HEK293T (cell line): ENCODE measurements around the gene SEMA4C.

Experiments
- CTCF ChIA-PET: fragments of 350-600 bp; formaldehyde crosslinking; extraction: SDS; loops from one replicate; lab custom pipeline; 2021; ENCODE audit warnings: antibody characterized with exemption, inconsistent platforms; lab: Yijun Ruan, JAX
- POLR2A ChIA-PET: fragments of 350-600 bp; formaldehyde crosslinking; extraction: SDS; loops from one replicate; lab custom pipeline; 2020; ENCODE audit warnings: antibody characterized with exemption, inconsistent platforms; lab: Yijun Ruan, JAX
- DNase-seq: peaks from one replicate; pipeline ENCODE4 v3.0.0; 2012; ENCODE audit warnings: mixed read lengths; ENCODE audit errors: extremely low spot score
- ARNT ChIP-seq: fragments of 450-650 bp; IDR thresholded peaks from 2 replicates; pipeline ENCODE4 v1.6.1; 2017; ENCODE audit warnings: mild to moderate bottlenecking
- BHLHE40 ChIP-seq: fragments of 450-650 bp; IDR thresholded peaks from 2 replicates; pipeline ENCODE4 v1.6.1; 2016; ENCODE audit warnings: mild to moderate bottlenecking, moderate library complexity, borderline replicate concordance
- CTBP1 ChIP-seq: fragments of 450-650 bp; IDR thresholded peaks from 2 replicates; pipeline ENCODE4 v1.6.1; 2016; ENCODE audit warnings: borderline replicate concordance
- ELF4 ChIP-seq: fragments of 450-650 bp; IDR thresholded peaks from 2 replicates; pipeline ENCODE4 v1.6.1; 2017; ENCODE audit warnings: antibody characterized with exemption
- FOXA1 ChIP-seq: fragments of 450-650 bp; IDR thresholded peaks from 2 replicates; pipeline ENCODE4 v1.6.1; 2016; ENCODE audit warnings: mild to moderate bottlenecking
- FOXK2 ChIP-seq: fragments of 450-650 bp; IDR thresholded peaks from 2 replicates; pipeline ENCODE4 v1.6.1; 2016; ENCODE audit warnings: mild to moderate bottlenecking
- FOXM1 ChIP-seq: fragments of 450-650 bp; IDR thresholded peaks from 2 replicates; pipeline ENCODE4 v1.6.1; 2017; ENCODE audit warnings: mild to moderate bottlenecking, borderline replicate concordance
- HDGF ChIP-seq: fragments of 450-650 bp; IDR thresholded peaks from 2 replicates; pipeline ENCODE4 v1.6.1; 2017; ENCODE audit warnings: antibody characterized with exemption, borderline replicate concordance
- L3MBTL2 ChIP-seq: fragments of 450-650 bp; conservative IDR thresholded peaks from 2 replicates; pipeline ENCODE4 v1.6.1; 2016; ENCODE audit warnings: mild to moderate bottlenecking
- LEF1 ChIP-seq: fragments of 450-650 bp; IDR thresholded peaks from 2 replicates; pipeline ENCODE4 v1.6.1; 2017; ENCODE audit warnings: mild to moderate bottlenecking, borderline replicate concordance
- NFRKB ChIP-seq: fragments of 450-650 bp; IDR thresholded peaks from 2 replicates; pipeline ENCODE4 v1.6.1; 2016; ENCODE audit warnings: mild to moderate bottlenecking, moderate library complexity
- SP1 ChIP-seq: fragments of 450-650 bp; IDR thresholded peaks from 2 replicates; pipeline ENCODE4 v1.6.1; 2017
- SUZ12 ChIP-seq: fragments of 450-650 bp; IDR thresholded peaks from 2 replicates; pipeline ENCODE4 v1.6.1; 2016; ENCODE audit warnings: mild to moderate bottlenecking
- TARDBP ChIP-seq: fragments of 450-650 bp; IDR thresholded peaks from 2 replicates; pipeline ENCODE4 v1.6.1; 2016
- ZNF384 ChIP-seq: fragments of 450-650 bp; IDR thresholded peaks from 2 replicates; pipeline ENCODE4 v1.6.1; 2016
- TF ChIP-seq, protein P1 (sequence below): fragments of 450-650 bp; IDR thresholded peaks from 2 replicates; pipeline ENCODE4 v1.6.1; 2016

SEMA4C gene

GRCh38 chr2:96914332-96914731 is 44.5 kb upstream of the SEMA4C start:
- TF ChIP-seq, protein P1, sequence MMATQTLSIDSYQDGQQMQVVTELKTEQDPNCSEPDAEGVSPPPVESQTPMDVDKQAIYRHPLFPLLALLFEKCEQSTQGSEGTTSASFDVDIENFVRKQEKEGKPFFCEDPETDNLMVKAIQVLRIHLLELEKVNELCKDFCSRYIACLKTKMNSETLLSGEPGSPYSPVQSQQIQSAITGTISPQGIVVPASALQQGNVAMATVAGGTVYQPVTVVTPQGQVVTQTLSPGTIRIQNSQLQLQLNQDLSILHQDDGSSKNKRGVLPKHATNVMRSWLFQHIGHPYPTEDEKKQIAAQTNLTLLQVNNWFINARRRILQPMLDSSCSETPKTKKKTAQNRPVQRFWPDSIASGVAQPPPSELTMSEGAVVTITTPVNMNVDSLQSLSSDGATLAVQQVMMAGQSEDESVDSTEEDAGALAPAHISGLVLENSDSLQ = no peak
- TF ChIP-seq ARNT (no peak), CTBP1 (no peak)
- ChIA-PET POLR2A (no interaction called here), CTCF (no interaction called here)
- no peak for DNase-seq

DNA sequence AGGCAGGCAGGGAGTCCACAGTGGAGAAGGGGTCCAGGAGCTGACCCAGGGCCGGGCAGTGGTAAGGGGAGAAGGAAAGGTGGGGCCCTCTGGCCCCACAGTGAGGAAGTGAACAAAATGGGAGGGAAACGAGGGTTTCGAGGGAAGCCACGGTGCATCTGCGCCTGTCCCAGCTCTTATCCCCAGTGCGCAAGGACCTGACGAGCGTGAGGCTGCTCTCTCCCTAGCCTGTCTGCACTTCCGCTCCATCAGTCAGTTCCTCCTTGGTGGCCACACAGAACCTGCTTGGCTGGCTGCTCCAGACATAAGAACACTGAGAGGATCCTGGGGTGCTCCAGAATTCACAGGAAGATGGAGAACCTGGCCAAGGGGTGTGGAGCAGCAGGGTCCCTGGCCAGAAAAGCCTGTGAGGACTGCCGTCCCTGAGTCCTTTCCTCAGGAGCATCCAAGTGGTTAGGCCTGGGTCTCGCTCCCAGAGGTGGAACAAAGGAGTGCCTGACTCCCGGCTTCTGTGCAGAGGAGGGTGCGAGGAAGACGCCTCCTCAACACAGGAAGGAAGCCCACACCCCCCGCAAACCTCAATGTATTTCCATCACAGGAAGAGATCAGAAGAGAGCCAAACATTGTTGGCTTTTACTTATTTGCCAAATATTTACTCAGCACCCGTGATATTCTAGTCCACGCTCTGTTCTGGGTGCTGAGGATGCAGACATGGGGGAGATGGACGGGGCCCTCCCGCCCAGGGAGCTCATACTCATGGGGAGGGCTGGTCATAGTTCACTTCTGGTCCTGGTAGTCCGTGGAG is 43.7 kb upstream of the SEMA4C start:
- POLR2A ChIA-PET = no interaction called here
- CTCF ChIA-PET = interaction anchor here (0.7 kb wide), 1 partner anchor 25 kb away, joined by 3 read pairs; no protein-coding TSS in a partner anchor
- DNase-seq = no peak
- no peak for TF ChIP-seq ARNT
- TF ChIP-seq, protein P1 = no peak
- no peak for TF ChIP-seq HDGF
- no peak for TF ChIP-seq SP1
- TF ChIP-seq FOXK2 = no peak
- no peak for TF ChIP-seq NFRKB
- no peak for TF ChIP-seq BHLHE40
- no peak for TF ChIP-seq LEF1

DNA sequence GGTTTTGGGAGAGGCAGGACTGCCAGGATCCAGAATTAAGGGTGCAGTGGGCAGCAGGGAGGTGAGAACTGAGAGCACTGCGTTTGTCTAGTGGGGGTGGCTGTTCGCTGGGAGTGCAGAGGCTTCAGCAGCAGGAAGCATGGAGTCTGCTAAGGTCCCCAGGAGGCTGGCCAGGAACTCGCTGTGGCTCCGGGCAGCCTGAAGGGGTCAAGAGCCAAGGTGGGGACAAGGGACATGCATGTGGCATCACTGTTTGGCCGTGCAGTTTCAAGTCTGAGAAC is 43.2 kb upstream of the SEMA4C start:
- CTCF ChIA-PET = interaction anchor here (0.7 kb wide), 1 partner anchor 24 kb away, joined by 3 read pairs; no protein-coding TSS in a partner anchor
- POLR2A ChIA-PET = no interaction called here
- TF ChIP-seq, protein P1 = no peak
- no peak for TF ChIP-seq FOXA1
- TF ChIP-seq LEF1 = no peak
- no peak for TF ChIP-seq L3MBTL2
- TF ChIP-seq NFRKB = no peak
- no peak for TF ChIP-seq FOXM1
- no peak for TF ChIP-seq ARNT
- TF ChIP-seq SUZ12 = no peak
- TF ChIP-seq HDGF = no peak
- no peak for TF ChIP-seq TARDBP
- TF ChIP-seq FOXK2 = no peak
- TF ChIP-seq CTBP1 = no peak
- TF ChIP-seq ZNF384 = no peak
- no peak for TF ChIP-seq ELF4
- no peak for DNase-seq

GRCh38 chr2:96912346-96913116 is 42.7 kb upstream of the SEMA4C start:
- ChIA-PET CTCF (no interaction called here), POLR2A (no interaction called here)
- no peak for TF ChIP-seq CTBP1
- TF ChIP-seq ELF4 = no peak
- TF ChIP-seq SUZ12 = no peak
- TF ChIP-seq FOXK2 = no peak
- TF ChIP-seq, protein P1 = no peak
- no peak for TF ChIP-seq L3MBTL2
- TF ChIP-seq SP1 = no peak
- TF ChIP-seq HDGF = no peak
- TF ChIP-seq TARDBP = no peak
- TF ChIP-seq BHLHE40 = no peak
- TF ChIP-seq LEF1 = no peak
- no peak for TF ChIP-seq ZNF384
- no peak for TF ChIP-seq ARNT
- no peak for DNase-seq

DNA sequence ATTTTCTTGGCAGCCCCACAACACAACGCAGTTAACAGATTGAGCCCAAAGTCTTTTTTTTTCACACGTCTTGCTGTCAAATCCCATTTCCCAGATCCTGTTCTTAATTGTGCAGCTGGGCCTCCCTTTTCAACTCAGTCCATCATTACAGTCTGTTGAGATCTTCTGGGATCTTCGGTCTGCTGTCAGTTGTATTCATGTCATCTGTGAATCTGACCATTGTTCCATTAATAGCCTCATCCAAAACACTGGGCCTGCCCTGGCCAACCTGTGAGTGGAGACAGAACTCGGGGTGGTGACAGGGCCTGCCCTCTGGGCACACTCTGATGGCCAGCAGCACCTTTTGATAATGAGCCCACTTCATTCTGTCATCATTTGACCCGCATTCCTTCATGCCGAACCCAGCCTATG is 39.7 kb upstream of the SEMA4C start:
- ChIA-PET CTCF (no interaction called here), POLR2A (no interaction called here)
- DNase-seq = no peak
- TF ChIP-seq FOXA1 (no peak), TARDBP (no peak), FOXM1 (no peak), FOXK2 (no peak), ZNF384 (no peak), BHLHE40 (no peak), NFRKB (no peak), SUZ12 (no peak), ARNT (no peak)
